ENCODE results near the gene NAV2.

Gene NAV2

DNA sequence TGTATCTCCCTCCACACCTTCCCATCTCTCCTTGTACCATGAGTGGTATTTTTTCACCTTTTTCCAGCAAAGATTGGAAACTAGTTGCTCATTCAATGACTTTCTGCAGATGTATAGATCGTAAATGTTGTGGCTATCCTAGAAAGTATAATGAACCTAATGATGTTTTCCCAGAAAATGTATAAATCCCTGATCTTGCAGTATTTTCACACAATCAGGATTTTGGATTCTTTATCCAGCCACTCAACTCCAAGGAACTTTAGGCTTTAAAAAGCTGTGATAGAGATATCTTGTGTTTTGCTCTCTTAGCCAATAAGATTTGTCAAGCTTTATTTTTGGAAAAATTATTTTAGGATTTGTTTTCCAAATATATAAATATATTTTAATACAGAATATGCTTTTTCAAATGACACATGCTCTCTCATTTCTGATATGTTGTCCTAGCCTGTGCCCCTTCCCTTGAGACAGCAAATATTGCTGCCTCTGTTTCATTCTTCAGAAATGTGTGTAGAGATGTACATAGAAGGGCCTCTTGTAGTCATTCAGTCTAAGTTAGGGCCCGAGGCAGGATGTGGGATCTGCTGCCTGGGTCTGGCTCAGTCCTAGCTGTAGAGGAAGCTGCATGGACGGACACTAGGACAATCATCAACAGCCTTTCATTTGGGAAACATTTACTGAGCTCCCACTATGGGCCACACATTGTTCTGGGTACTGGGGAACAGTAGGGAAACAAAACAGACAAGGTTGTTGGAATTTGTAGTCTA lies 62.4 kb downstream of the NAV2 start:
- DNase-seq (ENCODE audit: low read depth, low spot score): no peak

GRCh38 chr11:19775622-19776021 lies 63.0 kb downstream of the NAV2 start:
- no peak for DNase-seq (ENCODE audit: low read depth, low spot score)

DNA sequence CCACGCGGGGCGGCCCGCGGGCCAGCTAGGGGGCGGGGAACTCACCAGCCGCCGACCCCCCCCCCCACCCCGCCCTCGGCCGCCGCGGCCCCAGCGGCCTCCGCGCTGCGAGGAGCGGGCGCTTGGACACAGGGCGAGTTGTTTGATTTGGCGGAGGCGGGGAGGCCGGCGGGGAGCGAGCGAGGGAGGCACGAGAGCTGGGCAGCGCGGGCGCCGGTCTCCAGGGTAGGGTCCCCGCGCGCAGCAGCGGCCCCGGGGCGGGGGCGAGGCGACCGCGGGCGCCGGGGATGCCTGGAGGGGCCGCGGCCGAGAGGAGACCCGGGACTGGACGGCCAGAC lies 64.4 kb downstream of the NAV2 start:
- DNase-seq (ENCODE audit: low read depth, low spot score): no peak

GRCh38 chr11:19777377-19778102 lies 64.9 kb downstream of the NAV2 start:
- no peak for DNase-seq (ENCODE audit: low read depth, low spot score)

- no peak for DNase-seq (ENCODE audit: low read depth, low spot score)
These were observed 67.1 kb downstream of the NAV2 start for GRCh38 chr11:19779740-19780139.

GRCh38 chr11:19781351-19781750 lies 68.7 kb downstream of the NAV2 start:
- no peak for DNase-seq (ENCODE audit: low read depth, low spot score)

GRCh38 chr11:19785265-19785664 lies 72.6 kb downstream of the NAV2 start:
- DNase-seq (ENCODE audit: low read depth, low spot score): no peak

DNA sequence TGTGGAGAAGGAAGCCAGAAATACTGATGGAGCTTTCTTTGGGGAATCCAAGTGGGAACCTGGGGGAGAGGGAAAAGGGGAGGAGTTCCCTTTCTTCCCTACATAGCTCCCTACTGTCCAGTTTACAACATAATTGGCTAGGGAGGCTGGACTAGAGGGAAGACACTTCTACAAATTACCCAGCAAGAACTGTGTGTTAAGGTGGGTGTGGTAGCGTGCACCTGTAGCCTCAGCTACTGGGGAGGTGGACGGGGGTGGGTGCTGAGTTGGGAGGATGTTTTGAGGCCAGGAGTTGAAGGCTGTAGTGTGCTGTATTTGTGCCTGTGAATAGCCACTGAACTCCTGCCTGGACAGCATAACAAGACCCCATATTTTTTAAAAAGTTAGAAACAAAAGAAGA lies 74.0 kb downstream of the NAV2 start:
- DNase-seq (ENCODE audit: low read depth, low spot score): no peak

DNA sequence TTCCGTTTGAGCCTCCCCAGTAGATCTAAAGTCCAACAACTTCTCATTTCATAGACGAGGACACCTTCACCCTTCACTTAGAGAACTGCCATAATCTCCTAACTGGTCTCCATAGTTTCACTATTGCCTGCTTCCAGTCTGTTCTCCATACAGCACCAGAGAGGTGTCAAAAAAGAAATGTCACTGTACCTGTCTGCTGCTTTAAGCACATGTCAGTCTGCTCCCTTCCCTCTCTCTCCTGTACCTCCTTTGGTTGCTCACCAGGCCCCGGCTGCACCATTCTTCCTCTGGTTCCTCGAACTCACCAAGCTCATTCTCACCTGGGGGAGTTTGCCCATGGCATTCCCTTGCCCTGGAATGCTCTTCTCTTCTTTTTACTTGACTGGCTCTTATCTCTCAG lies 75.8 kb downstream of the NAV2 start:
- DNase-seq (ENCODE audit: low read depth, low spot score): no peak

- DNase-seq (ENCODE audit: low read depth, low spot score): no peak
These were observed 76.6 kb downstream of the NAV2 start for GRCh38 chr11:19789245-19789644.

- DNase-seq (ENCODE audit: low read depth, low spot score): no peak
These were observed 77.4 kb downstream of the NAV2 start for GRCh38 chr11:19789835-19790710.

DNA sequence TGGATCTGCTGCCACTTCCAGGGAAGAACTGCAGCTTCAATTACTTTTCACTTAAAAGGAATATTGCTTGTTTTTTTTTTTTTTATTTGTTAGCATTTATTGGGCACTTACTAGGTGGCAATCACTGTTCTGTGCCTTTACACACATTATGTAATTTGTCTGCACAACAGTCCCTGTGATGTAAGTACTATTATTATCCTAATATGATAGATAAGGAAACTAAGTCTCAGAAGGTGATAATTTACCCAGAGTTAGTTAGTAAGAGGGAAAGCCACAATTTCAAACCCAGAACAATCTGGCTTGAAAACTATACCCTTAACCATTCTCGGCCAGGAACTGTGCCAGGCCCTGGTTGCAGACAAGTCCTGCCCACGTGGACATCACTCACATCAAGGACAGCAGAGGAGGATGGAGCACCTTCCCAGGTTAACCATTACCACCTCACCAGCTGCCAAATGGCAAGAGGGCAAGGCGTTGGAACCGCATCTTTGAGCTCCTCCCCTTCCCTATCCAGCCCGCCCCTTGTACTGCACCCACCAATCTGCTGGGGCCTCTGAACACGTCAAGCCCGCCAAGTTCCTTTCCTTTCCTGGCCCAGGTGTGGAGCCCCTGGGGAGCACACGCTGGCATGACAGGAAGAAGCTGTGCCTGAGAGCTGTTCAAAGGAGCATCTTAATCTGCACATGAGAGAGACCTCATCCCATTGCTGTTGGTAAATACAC lies 78.4 kb downstream of the NAV2 start:
- no peak for DNase-seq (ENCODE audit: low read depth, low spot score)

DNA sequence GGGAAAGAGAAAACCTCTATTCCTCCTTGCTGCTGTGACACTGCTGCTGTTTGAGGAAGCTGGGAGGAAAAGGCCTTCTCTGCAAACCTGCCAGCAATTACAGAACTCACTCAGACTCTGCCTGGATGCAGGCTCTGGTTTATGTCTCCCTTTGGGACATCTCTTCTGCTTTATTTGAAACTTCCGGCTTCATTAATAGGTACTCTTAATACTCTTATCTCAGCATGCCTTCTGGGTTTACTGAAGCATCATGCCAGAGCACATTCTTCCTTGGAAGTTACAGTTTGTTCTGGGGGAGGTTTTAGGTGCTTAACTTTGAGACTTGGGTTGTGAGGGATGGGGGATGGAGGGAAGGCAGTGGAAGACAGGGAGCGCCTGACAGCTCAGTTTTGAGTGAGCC lies 79.9 kb downstream of the NAV2 start:
- no peak for DNase-seq (ENCODE audit: low read depth, low spot score)

DNA sequence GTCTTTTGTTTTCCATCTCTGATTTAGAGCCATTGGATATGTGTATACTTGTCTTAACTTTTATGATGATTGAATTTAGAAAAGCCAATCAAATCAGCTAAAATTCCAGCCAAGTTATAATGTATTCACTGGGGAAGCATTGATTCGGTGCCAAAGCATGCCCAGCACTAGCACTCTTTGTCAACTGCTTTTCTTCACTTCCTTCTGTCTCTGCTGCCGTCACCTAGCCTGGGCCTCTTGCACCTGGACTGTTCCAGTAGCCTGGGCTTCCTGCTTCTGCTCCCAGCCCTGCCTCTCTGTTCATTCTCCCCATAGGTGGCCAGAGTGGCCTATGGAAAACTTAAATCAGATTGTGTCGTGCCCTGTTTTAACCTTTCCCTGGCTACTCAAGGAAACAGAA lies 80.7 kb downstream of the NAV2 start:
- DNase-seq (ENCODE audit: low read depth, low spot score): no peak

GRCh38 chr11:19794161-19794560 lies 81.5 kb downstream of the NAV2 start:
- no peak for DNase-seq (ENCODE audit: low read depth, low spot score)

DNA sequence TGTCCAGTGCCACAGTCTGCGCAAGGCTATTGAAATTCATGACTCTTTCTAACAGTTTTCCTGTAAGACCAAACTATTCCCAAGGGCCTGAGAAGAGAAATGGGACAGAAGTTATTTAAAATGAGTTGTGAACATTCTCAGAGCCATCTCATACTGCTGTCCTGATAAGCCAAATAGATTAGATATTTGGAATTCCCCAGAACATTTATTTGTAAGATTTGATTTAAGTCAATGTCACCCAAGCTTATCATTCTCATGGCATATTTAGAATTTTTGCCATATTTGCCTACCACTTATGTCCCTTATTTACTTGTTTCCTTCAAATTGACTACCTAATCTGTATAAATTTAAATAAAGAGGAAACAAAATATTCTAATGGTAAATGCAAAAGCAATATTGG lies 82.4 kb downstream of the NAV2 start:
- no peak for DNase-seq (ENCODE audit: low read depth, low spot score)

- DNase-seq (ENCODE audit: low read depth, low spot score): no peak
These were observed 87.5 kb downstream of the NAV2 start for GRCh38 chr11:19800162-19800561.

DNA sequence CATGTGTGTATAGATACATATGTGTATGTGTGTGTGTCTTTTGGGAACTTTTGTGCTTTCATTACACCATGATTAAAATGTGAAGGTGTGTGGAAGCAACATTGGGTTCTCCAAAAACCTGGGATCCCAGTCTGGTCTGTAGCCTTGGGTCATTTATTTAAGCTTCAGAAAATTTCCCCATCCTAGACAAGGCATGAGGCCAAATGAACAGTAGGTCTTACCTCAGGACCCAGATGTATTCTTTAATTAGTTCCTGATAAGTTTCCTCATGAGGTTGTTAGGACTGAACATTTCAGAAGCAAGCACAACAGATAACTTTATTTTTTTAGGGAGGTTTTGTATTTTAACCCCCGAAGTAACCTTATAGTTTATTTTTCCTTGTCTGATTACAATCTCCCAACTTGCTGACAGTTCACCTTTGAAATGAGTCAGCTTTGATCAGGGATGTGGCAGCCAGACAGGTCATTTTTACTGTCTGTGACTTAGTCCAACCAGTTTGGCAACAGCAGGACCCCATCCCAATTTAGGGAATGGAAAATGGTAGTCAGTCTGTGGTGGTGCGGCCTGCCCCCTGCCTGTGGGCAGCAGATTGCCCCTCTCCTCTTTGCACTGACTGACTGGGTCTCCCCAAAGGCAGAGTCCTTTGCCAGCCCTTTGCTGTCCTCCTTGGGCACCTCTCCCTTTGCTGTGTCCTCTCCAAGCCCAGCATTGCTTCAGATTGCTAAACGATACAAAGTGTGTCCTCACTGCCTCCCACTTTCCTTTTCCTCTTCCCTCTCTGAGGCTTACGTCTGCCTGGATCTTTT lies 88.3 kb downstream of the NAV2 start:
- no peak for DNase-seq (ENCODE audit: low read depth, low spot score)

DNA sequence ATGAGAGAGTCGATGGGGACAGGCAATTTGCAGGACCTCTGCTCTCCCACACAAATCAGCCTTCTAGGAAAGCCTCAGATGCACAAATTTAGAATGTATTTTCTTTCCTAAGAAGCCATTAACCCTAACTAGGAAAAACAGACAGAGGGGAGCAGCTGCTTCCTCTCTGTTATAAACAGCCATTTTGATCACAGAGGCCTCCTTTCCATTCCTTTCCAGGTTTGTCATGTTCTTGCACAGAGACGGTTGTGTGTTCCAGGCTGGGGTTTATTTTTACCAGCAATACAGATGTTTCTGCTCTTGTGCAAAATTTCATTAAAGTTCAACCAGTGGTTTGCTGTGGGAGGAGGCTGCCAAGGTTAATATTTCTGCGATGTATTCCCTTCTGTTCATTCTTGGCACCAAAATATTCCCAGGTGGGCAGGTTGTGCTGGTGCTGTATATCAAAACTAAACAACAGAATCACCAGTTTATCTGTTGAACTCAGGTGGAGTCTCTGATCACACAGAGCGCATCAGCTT lies 90.2 kb downstream of the NAV2 start:
- DNase-seq (ENCODE audit: low read depth, low spot score): no peak

DNA sequence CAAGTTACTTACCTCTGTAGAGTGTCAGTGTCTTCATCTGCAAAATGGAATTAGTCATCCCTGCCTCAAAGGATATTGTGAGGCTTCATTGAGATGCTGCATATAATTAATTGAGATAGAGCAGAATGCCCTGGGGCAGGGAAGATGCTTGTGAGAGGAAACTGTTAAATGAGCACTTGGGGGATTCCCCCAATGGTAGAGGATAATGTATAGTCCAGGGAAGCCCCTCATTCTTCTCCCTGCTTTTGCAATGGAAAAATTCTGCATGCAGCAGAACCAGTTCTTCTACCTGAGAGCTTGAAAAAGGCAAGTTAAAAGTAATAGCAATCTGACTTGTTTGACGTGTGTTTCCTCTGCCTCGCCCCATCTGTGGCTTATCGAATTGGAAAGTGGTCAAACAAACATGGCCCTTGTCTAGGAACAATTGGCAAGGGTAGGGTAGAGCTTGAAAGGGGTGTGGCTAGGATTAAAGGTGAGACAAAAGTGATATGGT lies 90.9 kb downstream of the NAV2 start:
- no peak for DNase-seq (ENCODE audit: low read depth, low spot score)

DNA sequence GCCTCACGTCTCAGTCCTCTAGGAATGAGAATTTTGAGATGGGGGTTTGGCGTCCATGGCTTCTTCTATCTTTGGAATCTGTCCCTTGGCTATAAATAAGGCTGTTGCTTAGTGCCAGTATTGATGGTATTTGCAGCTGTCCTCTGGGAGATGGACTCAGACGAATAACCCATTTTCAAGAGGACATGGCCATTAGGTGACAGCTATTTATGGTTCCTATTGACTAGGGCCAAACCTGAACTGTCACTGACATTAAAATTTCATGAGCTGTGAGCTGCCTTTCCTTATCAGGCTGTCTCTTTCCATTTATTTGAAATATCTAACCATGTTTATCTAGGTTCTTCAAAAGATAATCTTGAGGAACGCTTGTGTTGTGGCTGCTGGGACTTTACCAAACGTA lies 92.7 kb downstream of the NAV2 start:
- DNase-seq (ENCODE audit: low read depth, low spot score): no peak

Data from activated CD4-positive, CD25-positive, alpha-beta regulatory T cell treated with anti-CD3 and anti-CD28 coated beads, Interleukin-2, amount 50 U/mL, for 16 hours (primary cell).